Liver (tissue), 9 donors: ENCODE measurements around the gene POP4. TPM values are rescaled to one million over a fixed set of nuclear protein-coding genes. Genes with fewer than 3 reads are reported as not detected.

Experiments
- DNase-seq: peaks from one replicate; pipeline ENCODE4 v3.0.0-alpha.2; 2017; ENCODE audit warnings: low spot score
- H3K27ac ChIP-seq, 2 donors: one replicate each; pipeline ENCODE4 v1.7.0; 2013; ENCODE audit warnings: inconsistent platforms in 2 of 2, low read length in 2 of 2, control low read depth in 1 of 2, low read depth in 1 of 2, mild to moderate bottlenecking in 1 of 2
- H3K27me3 ChIP-seq, 4 donors: one replicate each; pipeline versions ENCODE4 v1.6.1 to v1.7.0; 2013; ENCODE audit warnings: low read length in 3 of 4, inconsistent platforms in 1 of 4, mild to moderate bottlenecking in 1 of 4, moderate library complexity in 1 of 4; ENCODE audit not compliant: control insufficient read depth in 4 of 4, insufficient read depth in 4 of 4
- H3K36me3 ChIP-seq, 4 donors: one replicate each; pipeline versions ENCODE4 v1.6.1 to v1.7.0; 2013; ENCODE audit warnings: low read length in 3 of 4, mild to moderate bottlenecking in 3 of 4, low read depth in 1 of 4, moderate library complexity in 1 of 4; ENCODE audit not compliant: control insufficient read depth in 4 of 4, insufficient read depth in 3 of 4
- H3K4me1 ChIP-seq, 4 donors: one replicate each; pipeline versions ENCODE4 v1.6.1 to v1.7.0; 2013; ENCODE audit warnings: low read length in 3 of 4, mild to moderate bottlenecking in 3 of 4, moderate library complexity in 1 of 4; ENCODE audit not compliant: control insufficient read depth in 4 of 4, insufficient read depth in 4 of 4
- H3K4me3 ChIP-seq, 3 donors: one replicate each; pipeline versions ENCODE4 v1.6.1 to v1.7.0; 2013; ENCODE audit warnings: low read length in 3 of 3, control low read depth in 1 of 3, low read depth in 1 of 3, mild to moderate bottlenecking in 1 of 3
- H3K9ac ChIP-seq, 2 donors: one replicate each; pipeline ENCODE4 v1.7.0; 2013; ENCODE audit warnings: low read length in 2 of 2, mild to moderate bottlenecking in 2 of 2, moderate library complexity in 2 of 2, control low read depth in 1 of 2, low read depth in 1 of 2
- H3K9me3 ChIP-seq, 4 donors: one replicate each; pipeline versions ENCODE4 v1.6.1 to v1.7.0; 2013; ENCODE audit warnings: low read length in 3 of 4; ENCODE audit not compliant: control insufficient read depth in 4 of 4
- ATF3 ChIP-seq: IDR thresholded peaks from 2 replicates; pipeline ENCODE4 v1.6.1; 2016; ENCODE audit warnings: antibody characterized with exemption
- CTCF ChIP-seq: fragments of 150-350 bp; IDR thresholded peaks from 2 replicates; pipeline ENCODE4 v1.5.1; 2017; ENCODE audit warnings: improper control_type of control experiment, low read depth, low read length; ENCODE audit not compliant: missing input control
- EGR1 ChIP-seq, 2 donors: IDR thresholded peaks; 2 replicates each; pipeline ENCODE4 v1.6.1; 2016 to 2018; ENCODE audit warnings: antibody characterized with exemption in 2 of 2, low read depth in 2 of 2
- FOXA1 ChIP-seq: IDR thresholded peaks from 2 replicates; pipeline ENCODE4 v1.6.1; 2016; ENCODE audit warnings: antibody characterized with exemption
- FOXA2 ChIP-seq: IDR thresholded peaks from 2 replicates; pipeline ENCODE4 v1.6.1; 2016; ENCODE audit warnings: antibody characterized with exemption
- GABPA ChIP-seq, 2 donors: IDR thresholded peaks in 1 of 2; conservative IDR thresholded peaks in 1 of 2; 2 replicates each; pipeline ENCODE4 v1.6.1; 2016; ENCODE audit warnings: antibody characterized with exemption in 2 of 2, mild to moderate bottlenecking in 1 of 2, moderate library complexity in 1 of 2
- HNF4G ChIP-seq: IDR thresholded peaks from 2 replicates; pipeline ENCODE4 v1.6.1; 2016; ENCODE audit warnings: antibody characterized with exemption
- JUND ChIP-seq, 2 donors: IDR thresholded peaks; 2 replicates each; pipeline ENCODE4 v1.6.1; 2016; ENCODE audit warnings: antibody characterized with exemption in 2 of 2
- MAX ChIP-seq: IDR thresholded peaks from 2 replicates; pipeline ENCODE4 v1.6.1; 2016; ENCODE audit warnings: antibody characterized with exemption
- NR2F2 ChIP-seq: IDR thresholded peaks from 2 replicates; pipeline ENCODE4 v1.6.1; 2016; ENCODE audit warnings: antibody characterized with exemption
- RAD21 ChIP-seq, 2 donors: IDR thresholded peaks; 2 replicates each; pipeline ENCODE4 v1.6.1; 2016; ENCODE audit warnings: antibody characterized with exemption in 2 of 2, mild to moderate bottlenecking in 2 of 2
- SP1 ChIP-seq: IDR thresholded peaks from 2 replicates; pipeline ENCODE4 v1.6.1; 2018; ENCODE audit warnings: antibody characterized with exemption, mild to moderate bottlenecking
- YY1 ChIP-seq: IDR thresholded peaks from 2 replicates; pipeline ENCODE4 v1.6.1; 2016; ENCODE audit warnings: antibody characterized with exemption, mild to moderate bottlenecking
- ZBTB33 ChIP-seq: IDR thresholded peaks from 2 replicates; pipeline ENCODE4 v1.6.1; 2016; ENCODE audit warnings: antibody characterized with exemption
- WGBS: extraction: QIAGEN DNeasy Blood & Tissue Kit; methylation state at CpG from one replicate; pipeline ENCODE4 v1.1.7; 2013; 5-methylcytosine and 5-hydroxymethylcytosine counted together
- polyA plus RNA-seq, 2 donors: library from polyadenylated mRNA; stranded (reverse) in 1 of 2; unstranded in 1 of 2; fragments of 200-250 nt in 1 of 2; fragments of >200 nt in 1 of 2; fragmentation: Nextera tagmentation in 1 of 2; extraction: Ambion mirVana in 1 of 2; gene quantifications; one replicate each; pipeline versions ENCODE4 v1.2.1 to v1.2.3, GENCODE V29; 2013 to 2015
- total RNA-seq, 2 donors: library from RNA; depleted of rRNA; stranded (reverse); fragments of >200 nt; gene quantifications; one replicate each; pipeline ENCODE4 v1.2.3, GENCODE V29; 2014
- donor health status: healthy.
- donor health status: healthy.
- donor health status: healthy.
- donor health status: healthy.
- donor health status: healthy.

The POP4 gene
- total and polyA plus RNA-seq, 4 donors: 33.7 to 61.6 (median 38.9) TPM

GRCh38 chr19:29624489-29625185 lies 18.6 kb downstream of the POP4 start (continued):
- TF ChIP-seq JUND (IDR thresholded peaks at IDR 0.05) (no peak), CTCF (no peak), NR2F2 (no peak), EGR1 (IDR thresholded peaks at IDR 0.05; ENCODE audit: low read depth in 2 of 2) (no peak), YY1 (no peak), FOXA1 (no peak)

- no peaks in the 10 kb centered on the region for H3K27me3 ChIP-seq
- 79% methylated on average over 9 of the region's 9 CpGs for WGBS
- H3K4me1 ChIP-seq: no peaks in the 10 kb centered on the region
- H3K27ac ChIP-seq: no peak overlapping the region
- no peak overlapping the region for H3K4me3 ChIP-seq
- TF ChIP-seq CTCF: no peak
- TF ChIP-seq FOXA1: no peak
- TF ChIP-seq SP1: no peak
- TF ChIP-seq FOXA2: no peak
- TF ChIP-seq JUND (IDR thresholded peaks at IDR 0.05): no peak
- TF ChIP-seq ATF3: no peak
- no peak for TF ChIP-seq ZBTB33
- no peak for TF ChIP-seq HNF4G
- TF ChIP-seq YY1: no peak
- no peak for TF ChIP-seq RAD21 (IDR thresholded peaks at IDR 0.05)
- no peak for TF ChIP-seq GABPA (IDR thresholded peaks at IDR 0.05 in 1 of 2, conservative IDR thresholded peaks at IDR 0.05 in 1 of 2)
- TF ChIP-seq MAX: no peak
- no peak for TF ChIP-seq NR2F2
- no peaks in the 10 kb centered on the region for H3K9me3 ChIP-seq
- H3K9ac ChIP-seq: no peak overlapping the region
- no peak for DNase-seq
- no peaks in the 10 kb centered on the region for H3K36me3 ChIP-seq
Measured at GRCh38 chr19:29625186-29625651, 19.1 kb downstream of the POP4 start.
